Stimulated activated memory B cell treated with anti-CD40 and anti-IgM and Interleukin-4, amounts not matched to agents 10 μg/mL and 1 μg/mL and 100 μg/mL, for 72 hours (primary cell): ENCODE data around the gene ADCY3.

Source experiments
- ATAC-seq: fragments of 150-1000 bp; cut with Tn5 transposase; 2 replicates; pipeline ENCODE4 v1.10.0; 2021
- H3K27ac Mint-ChIP-seq: one replicate; pipeline ENCODE4 v1.8.0; 2022; ENCODE audit warnings: mild to moderate bottlenecking, mixed read lengths
- H3K27me3 Mint-ChIP-seq: one replicate; pipeline ENCODE4 v1.8.0; 2022; ENCODE audit warnings: mixed read lengths
- H3K36me3 Mint-ChIP-seq: one replicate; pipeline ENCODE4 v1.8.0; 2022; ENCODE audit warnings: mixed read lengths
- H3K4me1 Mint-ChIP-seq: one replicate; pipeline ENCODE4 v1.8.0; 2022; ENCODE audit warnings: mixed read lengths
- H3K4me3 Mint-ChIP-seq: one replicate; pipeline ENCODE4 v1.8.0; 2022; ENCODE audit warnings: mild to moderate bottlenecking, moderate library complexity, mixed read lengths
- H3K9me3 Mint-ChIP-seq: one replicate; pipeline ENCODE4 v1.8.0; 2022; ENCODE audit warnings: mixed read lengths

ADCY3 gene

DNA sequence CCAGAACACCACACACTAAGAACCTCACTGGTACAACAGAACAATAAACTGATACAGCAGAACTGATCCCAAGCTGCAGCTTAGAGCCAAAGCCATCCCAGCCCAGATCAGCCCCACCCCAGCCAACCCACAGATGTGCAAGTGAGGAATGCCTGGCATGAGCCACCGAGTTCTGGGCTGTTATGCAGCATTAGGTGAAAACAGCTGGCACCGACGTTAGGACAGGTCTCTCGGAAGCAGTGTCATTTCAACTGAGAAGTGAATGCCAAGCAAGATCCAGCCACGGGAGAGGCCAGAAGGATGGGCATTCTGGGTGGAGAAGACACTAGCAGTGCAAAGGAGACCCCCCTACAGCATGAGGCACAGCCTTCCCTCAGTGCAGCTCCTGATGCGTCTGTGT lies 38.9 kb downstream of the ADCY3 start:
- no peak for ATAC-seq
- H3K36me3 Mint-ChIP-seq, result peaks cover 47% of the 10 kb centered on the region
- H3K27ac Mint-ChIP-seq, result no peak overlapping the region
- no peak overlapping the region for H3K4me3 Mint-ChIP-seq
- no peaks in the 10 kb centered on the region for H3K27me3 Mint-ChIP-seq
- peaks cover 70% of the 10 kb centered on the region for H3K4me1 Mint-ChIP-seq
- H3K9me3 Mint-ChIP-seq, result peaks cover 3% of the 10 kb centered on the region

DNA sequence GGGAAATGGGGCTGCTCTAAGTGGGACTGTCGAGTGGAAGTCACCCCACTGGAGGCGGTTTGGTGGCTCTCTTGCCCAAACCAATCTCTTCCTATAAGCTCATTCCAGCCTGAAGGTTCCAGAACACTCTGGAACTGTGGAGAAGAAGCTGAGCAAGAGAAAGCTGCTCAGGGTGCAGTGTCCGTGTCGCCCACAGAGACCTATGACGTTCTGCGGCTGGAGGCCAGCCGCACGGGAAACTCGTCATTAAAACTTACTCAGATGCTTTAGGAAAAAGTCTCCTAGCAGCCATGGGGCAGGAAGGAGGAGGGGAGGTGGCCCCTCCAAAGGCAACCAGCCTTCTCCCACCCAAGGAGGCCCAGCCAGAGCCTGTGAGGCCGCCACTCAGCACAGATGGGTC lies 41.7 kb downstream of the ADCY3 start:
- ATAC-seq, result no peak
- Mint-ChIP-seq H3K27me3 (no peaks in the 10 kb centered on the region), H3K4me1 (peaks cover 43% of the 10 kb centered on the region), H3K4me3 (no peak overlapping the region), H3K36me3 (peaks cover 41% of the 10 kb centered on the region), H3K9me3 (no peaks in the 10 kb centered on the region), H3K27ac (no peak overlapping the region)

DNA sequence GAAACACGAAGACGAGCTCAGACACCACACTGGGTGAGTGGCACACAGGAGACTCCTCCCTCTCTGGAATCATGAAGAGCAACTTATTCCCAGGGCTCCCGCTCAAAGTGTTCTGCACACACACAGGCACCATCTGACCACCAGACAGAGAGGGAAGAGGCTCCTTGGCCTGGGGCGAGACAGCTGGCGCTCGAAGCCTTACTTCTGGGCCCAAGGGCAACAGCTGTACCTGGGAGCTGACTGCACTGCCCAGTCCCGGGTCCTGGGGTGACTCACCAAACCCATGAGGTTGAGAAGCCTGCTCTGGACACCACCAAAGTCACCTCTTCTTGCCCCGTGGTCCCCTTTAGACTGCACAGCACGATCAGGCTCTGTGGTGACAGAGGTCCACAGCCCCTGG lies 42.4 kb downstream of the ADCY3 start:
- Mint-ChIP-seq H3K9me3 (no peaks in the 10 kb centered on the region), H3K4me1 (peaks cover 37% of the 10 kb centered on the region), H3K36me3 (peaks cover 43% of the 10 kb centered on the region), H3K27ac (no peak overlapping the region), H3K4me3 (no peak overlapping the region), H3K27me3 (no peaks in the 10 kb centered on the region)
- ATAC-seq, result no peak

DNA sequence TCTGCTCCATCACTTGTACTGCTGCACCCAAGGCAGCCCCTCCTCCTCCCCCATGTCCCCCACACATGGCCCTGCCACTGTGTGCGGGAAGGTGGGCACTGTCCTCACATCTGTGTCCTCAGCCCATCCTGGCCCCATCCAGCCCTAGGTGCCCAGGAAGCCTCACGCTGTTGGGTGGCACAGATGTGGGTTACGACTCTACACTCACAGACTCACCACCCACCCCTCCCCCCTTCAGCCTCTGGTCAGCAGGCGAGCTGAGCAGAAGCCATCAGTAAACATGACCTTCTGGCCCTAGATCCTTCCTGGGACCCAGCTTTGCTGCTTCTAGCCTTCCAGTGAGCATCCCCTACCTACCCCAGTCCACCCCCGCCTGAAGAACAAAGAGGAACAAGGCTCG lies 43.0 kb downstream of the ADCY3 start:
- H3K4me3 Mint-ChIP-seq, result no peak overlapping the region
- no peak for ATAC-seq
- H3K27ac Mint-ChIP-seq, result peak overlapping the region; percentile 38
- H3K27me3 Mint-ChIP-seq, result no peaks in the 10 kb centered on the region
- H3K4me1 Mint-ChIP-seq, result peaks cover 35% of the 10 kb centered on the region
- peaks cover 43% of the 10 kb centered on the region for H3K36me3 Mint-ChIP-seq
- no peaks in the 10 kb centered on the region for H3K9me3 Mint-ChIP-seq

DNA sequence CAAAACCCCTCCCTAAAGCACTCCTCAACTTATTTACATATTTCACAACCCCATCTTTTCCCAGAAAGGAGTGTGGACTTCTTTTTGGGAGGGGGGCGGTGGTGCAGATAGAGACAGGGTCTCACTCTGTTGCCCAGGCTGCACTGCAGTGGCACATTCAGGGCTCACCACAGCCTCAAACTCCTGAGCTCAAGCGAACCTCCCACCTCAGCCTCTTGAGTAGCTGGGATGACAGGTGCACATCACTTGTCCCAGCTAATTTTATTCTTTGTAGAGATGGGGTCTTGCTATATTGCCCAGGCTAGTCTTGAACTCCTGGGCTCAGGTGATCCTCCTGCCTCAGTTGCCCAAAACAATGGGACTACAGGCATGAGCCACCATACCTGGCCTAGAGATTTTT lies 44.1 kb downstream of the ADCY3 start:
- Mint-ChIP-seq H3K27ac (no peak overlapping the region), H3K36me3 (peaks cover 43% of the 10 kb centered on the region), H3K27me3 (no peaks in the 10 kb centered on the region), H3K9me3 (no peaks in the 10 kb centered on the region), H3K4me1 (peaks cover 24% of the 10 kb centered on the region), H3K4me3 (no peak overlapping the region)
- ATAC-seq, result no peak

DNA sequence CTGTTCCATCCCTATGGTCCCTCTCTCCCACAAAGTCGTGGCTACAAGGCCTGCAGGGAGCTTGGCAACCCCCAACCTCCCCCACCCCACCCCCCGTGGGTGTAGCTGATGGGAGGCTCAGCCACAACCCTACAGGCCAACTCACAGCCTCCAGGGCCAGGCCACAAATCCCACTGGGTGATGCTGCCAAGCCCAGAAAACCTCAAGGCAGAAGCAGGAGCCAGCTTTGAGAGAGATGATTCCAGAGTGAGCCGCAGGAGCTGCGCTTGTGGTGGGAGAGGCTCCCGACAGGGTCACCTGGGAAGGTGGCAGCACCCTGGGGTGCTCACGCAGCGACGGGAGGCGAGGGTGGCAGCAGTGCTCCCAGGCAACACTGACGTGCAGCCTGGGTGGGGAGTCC lies 44.8 kb downstream of the ADCY3 start:
- ATAC-seq, result no peak
- peaks cover 17% of the 10 kb centered on the region for H3K4me1 Mint-ChIP-seq
- no peak overlapping the region for H3K27ac Mint-ChIP-seq
- peaks cover 43% of the 10 kb centered on the region for H3K36me3 Mint-ChIP-seq
- no peak overlapping the region for H3K4me3 Mint-ChIP-seq
- H3K9me3 Mint-ChIP-seq, result no peaks in the 10 kb centered on the region
- no peaks in the 10 kb centered on the region for H3K27me3 Mint-ChIP-seq

DNA sequence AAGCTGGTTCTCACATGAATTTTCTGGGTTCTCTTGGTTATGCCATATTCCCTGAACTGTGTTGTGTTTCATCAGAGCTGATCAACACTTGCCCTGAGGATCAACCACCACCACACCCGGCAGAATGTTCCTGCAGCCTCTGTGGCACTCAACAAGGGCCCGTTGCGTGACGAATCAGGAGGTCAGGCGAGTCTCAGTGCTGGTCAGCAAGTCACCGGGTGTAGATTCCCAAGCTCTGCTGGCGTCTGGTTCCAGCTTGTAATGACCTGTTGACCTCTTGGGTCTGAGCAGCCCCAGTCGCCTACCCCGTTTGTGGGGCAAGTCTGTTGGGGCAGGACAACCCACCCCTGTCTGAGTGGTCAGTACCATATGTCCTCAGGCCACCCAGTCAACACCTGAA lies 46.0 kb downstream of the ADCY3 start:
- H3K4me3 Mint-ChIP-seq, result no peak overlapping the region
- peaks cover 13% of the 10 kb centered on the region for H3K4me1 Mint-ChIP-seq
- H3K27me3 Mint-ChIP-seq, result no peaks in the 10 kb centered on the region
- peaks cover 46% of the 10 kb centered on the region for H3K36me3 Mint-ChIP-seq
- no peak for ATAC-seq
- H3K27ac Mint-ChIP-seq, result no peak overlapping the region
- no peaks in the 10 kb centered on the region for H3K9me3 Mint-ChIP-seq

DNA sequence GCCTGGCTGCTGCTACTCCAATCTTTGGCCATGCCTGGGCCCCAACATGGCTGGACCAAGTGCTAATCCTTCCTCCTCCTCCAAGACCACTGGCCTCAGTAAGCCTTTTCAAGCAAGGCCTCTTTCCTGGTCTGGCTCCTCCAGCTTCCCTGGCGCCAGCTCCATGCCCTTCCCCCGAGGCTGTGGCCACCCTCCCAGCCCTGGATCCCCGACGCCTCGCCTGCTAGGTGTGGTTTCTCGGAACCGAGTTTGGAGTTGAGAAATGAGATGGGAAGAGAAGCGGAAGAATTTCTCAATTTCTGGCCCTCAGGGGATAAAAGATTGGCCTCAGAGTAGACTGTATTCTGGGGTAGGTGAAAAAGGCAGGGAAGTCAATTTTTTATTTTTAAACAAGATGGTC lies 46.4 kb downstream of the ADCY3 start:
- Mint-ChIP-seq H3K4me3 (no peak overlapping the region), H3K9me3 (no peaks in the 10 kb centered on the region), H3K27ac (no peak overlapping the region)

DNA sequence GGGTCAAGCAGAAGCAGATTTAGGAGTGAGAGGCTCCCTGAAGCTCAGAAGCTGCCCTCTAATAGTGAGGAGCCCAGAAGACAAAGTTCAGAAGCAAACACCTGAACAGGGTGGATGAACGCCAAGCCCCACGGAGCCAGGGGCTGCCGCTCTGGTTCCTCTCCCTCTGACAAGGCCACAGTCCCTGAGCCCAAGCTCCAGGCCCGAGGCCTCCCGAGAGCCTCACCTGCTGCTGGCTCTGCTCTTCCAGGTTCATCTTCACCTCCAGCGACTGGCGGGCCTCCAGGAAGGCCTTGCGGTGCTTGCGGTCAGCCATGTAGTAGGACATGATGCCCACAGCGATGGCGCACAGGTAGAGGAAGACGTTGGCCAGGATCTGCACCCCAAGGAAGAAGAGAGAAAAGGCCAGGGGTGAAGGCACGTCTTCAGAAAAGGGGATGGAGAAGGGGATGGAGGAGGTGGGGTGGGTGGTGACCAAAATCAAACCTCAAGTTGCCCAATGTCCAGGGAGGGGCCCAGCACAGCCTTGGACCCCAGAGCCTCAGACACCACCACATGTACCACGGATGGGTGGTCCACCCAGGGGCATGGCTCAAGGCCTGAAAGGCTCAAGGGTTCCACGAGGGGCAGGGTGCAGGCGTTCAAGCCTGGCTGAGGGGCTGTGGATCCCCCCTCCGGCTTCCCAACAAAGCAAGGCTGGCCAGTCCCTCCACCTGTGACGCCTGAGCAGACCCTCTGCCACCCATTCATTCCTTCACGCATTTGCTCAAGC lies 47.5 kb downstream of the ADCY3 start:
- H3K4me1 Mint-ChIP-seq, result peaks cover 13% of the 10 kb centered on the region
- peak; percentile 10 for ATAC-seq
- H3K4me3 Mint-ChIP-seq, result no peak overlapping the region
- no peaks in the 10 kb centered on the region for H3K27me3 Mint-ChIP-seq
- no peaks in the 10 kb centered on the region for H3K9me3 Mint-ChIP-seq
- peaks cover 58% of the 10 kb centered on the region for H3K36me3 Mint-ChIP-seq
- H3K27ac Mint-ChIP-seq, result no peak overlapping the region

More for the DNA sequence above, 46.4 kb downstream of the ADCY3 start:
- no peak for ATAC-seq
- H3K27me3 Mint-ChIP-seq, result no peaks in the 10 kb centered on the region
- H3K4me1 Mint-ChIP-seq, result peaks cover 13% of the 10 kb centered on the region
- peaks cover 47% of the 10 kb centered on the region for H3K36me3 Mint-ChIP-seq

DNA sequence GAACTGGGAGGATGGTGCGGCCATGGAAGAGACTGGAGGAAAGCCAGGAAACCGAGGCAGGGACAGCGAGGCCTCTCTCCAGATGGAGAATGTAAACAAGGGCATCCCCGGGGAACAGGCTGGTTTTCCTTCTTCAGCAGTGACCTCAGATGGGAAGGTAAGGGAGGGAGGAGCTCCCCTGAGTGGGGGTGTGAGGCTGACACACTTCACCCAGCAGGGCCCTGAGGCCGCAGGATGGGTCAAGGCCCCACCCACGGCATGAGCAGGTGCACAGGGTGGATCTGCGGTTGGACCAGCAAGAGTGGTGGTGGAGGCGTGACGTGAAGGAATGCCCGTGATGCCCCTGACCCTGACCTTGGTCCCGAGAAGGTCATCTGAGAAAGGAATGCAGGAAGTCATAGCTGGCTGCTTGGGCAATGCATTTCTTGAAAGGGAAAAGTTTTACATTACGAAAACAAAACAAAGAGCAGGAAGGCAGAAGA lies 48.1 kb downstream of the ADCY3 start:
- H3K4me1 Mint-ChIP-seq, result peaks cover 7% of the 10 kb centered on the region
- peaks cover 58% of the 10 kb centered on the region for H3K36me3 Mint-ChIP-seq
- no peak overlapping the region for H3K27ac Mint-ChIP-seq
- no peaks in the 10 kb centered on the region for H3K27me3 Mint-ChIP-seq
- no peak overlapping the region for H3K4me3 Mint-ChIP-seq
- no peaks in the 10 kb centered on the region for H3K9me3 Mint-ChIP-seq
- ATAC-seq, result no peak

DNA sequence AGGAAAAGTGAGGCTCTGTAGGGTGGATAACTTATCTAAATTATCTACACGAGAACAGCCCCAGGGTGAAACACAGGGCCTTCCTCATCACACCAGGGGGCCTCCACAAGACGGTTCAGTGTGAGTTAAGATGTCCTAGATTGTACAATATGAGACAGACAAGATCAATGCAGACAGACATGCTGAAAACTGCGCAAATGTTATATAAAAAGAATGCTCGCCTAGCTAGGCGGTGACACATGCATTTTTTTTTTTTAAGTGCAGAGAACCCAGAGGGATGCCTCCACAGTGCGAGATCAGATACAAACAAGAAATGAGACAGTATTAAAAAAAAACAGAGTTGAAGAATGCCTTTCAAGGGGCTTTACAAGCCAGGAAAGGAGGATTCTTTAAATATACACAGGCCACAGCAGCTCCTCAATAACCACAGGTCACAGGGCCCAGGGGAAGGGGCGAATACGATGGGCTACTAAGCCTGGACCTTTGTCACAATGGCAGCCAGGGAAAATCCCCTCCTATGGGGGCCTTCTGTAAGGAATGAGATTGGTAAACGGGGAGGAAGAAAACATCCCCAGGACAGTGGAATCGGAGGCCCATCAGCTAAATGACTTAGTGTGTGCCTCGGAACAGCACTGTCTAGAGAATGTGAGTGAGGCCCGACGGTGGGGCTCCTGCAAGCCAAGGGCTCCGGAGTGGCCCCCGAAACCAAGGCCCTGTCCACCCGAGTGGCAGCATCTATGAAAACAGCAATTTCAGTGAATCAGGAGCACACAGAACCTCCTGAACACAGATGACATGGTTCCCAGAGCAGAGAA lies 48.9 kb downstream of the ADCY3 start:
- Mint-ChIP-seq H3K27me3 (no peaks in the 10 kb centered on the region), H3K27ac (no peak overlapping the region), H3K4me1 (peaks cover 4% of the 10 kb centered on the region), H3K4me3 (no peak overlapping the region), H3K36me3 (peaks cover 60% of the 10 kb centered on the region), H3K9me3 (no peaks in the 10 kb centered on the region)
- no peak for ATAC-seq

DNA sequence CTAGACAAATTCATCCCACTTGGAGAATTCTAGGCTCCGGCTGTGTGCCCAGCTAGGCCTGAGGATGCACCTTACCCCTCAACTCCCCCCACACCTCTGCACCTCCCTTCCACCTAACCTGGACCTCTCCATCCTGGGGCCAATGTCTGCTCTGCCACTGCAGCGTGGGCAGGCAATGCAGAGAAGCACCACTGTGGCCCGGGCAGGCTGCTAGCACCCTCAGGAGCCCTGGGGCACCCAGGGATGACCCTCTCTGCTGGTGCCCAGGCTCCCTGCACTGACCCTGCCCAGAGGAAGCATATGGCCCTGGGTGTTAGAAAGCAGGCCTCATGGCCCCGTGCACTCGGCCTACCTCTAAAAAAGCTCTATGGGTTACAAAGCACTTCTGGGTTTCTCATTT lies 49.6 kb downstream of the ADCY3 start:
- Mint-ChIP-seq H3K36me3 (peaks cover 60% of the 10 kb centered on the region), H3K4me3 (no peak overlapping the region), H3K9me3 (no peaks in the 10 kb centered on the region), H3K27me3 (no peaks in the 10 kb centered on the region), H3K4me1 (peaks cover 4% of the 10 kb centered on the region), H3K27ac (no peak overlapping the region)
- ATAC-seq, result no peak

DNA sequence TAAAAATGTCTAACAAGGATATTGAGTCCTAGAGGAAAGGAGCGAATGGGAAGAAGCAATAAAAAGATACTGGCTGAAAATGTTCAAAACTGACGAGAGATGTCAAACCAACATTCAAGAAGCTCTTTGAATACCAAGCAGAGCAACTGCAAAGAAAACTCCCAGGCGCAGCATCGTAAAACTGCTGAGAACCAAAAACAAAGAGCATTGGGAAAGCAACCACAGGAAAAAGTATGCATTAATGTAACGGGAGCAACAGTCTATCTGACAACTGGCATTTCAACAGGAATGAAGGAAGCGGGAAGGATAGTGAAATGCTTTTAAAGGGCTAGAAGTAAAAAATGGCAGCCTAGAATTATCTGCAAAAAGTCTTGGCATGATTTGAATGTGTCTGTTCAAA lies 53.1 kb downstream of the ADCY3 start:
- no peak overlapping the region for H3K4me3 Mint-ChIP-seq
- H3K27ac Mint-ChIP-seq, result no peak overlapping the region
- no peaks in the 10 kb centered on the region for H3K4me1 Mint-ChIP-seq
- H3K27me3 Mint-ChIP-seq, result no peaks in the 10 kb centered on the region
- ATAC-seq, result no peak
- no peaks in the 10 kb centered on the region for H3K9me3 Mint-ChIP-seq
- peaks cover 62% of the 10 kb centered on the region for H3K36me3 Mint-ChIP-seq

DNA sequence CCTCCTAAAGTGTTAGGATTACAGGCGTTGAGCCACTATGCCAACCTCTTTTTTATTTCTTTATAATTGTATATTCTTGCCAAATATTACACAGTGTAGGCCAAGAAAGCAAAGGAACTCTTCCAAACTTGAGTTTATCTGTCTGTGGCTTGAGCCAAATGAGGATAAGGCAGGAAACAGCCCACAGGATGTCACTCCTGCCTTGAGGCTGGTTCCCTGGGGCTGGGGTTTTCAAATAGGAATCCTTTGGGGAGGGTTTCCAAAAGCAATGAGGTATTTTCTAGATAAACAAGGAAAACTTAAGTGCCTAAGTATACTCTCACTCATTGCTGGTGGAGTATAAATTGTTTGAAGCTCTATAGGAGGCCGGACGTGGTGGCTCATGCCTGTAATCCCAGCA lies 56.4 kb downstream of the ADCY3 start:
- H3K27ac Mint-ChIP-seq, result no peak overlapping the region
- no peaks in the 10 kb centered on the region for H3K27me3 Mint-ChIP-seq
- H3K36me3 Mint-ChIP-seq, result peaks cover 62% of the 10 kb centered on the region
- H3K4me3 Mint-ChIP-seq, result no peak overlapping the region
- ATAC-seq, result no peak
- H3K4me1 Mint-ChIP-seq, result no peaks in the 10 kb centered on the region
- H3K9me3 Mint-ChIP-seq, result no peaks in the 10 kb centered on the region

DNA sequence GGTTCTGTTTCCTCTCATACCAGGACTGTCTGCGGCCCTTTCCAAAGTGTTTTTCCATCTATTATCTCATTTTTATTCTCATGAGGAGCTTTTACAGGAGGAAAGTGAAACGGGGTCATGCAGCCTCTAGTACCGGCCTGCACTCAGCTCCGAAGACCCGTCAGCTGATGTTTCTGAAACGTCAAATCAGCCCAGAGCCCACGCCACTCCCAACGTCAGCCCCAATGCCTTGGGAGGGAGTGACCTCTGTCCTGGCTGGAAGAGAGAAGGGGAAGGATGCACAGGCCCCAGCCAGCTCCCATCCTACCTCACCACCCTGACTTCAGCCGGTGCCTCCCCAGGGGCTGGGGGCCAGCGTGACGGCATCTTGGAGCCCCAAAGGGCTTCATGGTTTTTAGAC lies 58.5 kb downstream of the ADCY3 start:
- ATAC-seq, result no peak
- Mint-ChIP-seq H3K9me3 (no peaks in the 10 kb centered on the region), H3K4me3 (no peak overlapping the region), H3K36me3 (peaks cover 50% of the 10 kb centered on the region), H3K27ac (no peak overlapping the region), H3K27me3 (no peaks in the 10 kb centered on the region), H3K4me1 (no peaks in the 10 kb centered on the region)

DNA sequence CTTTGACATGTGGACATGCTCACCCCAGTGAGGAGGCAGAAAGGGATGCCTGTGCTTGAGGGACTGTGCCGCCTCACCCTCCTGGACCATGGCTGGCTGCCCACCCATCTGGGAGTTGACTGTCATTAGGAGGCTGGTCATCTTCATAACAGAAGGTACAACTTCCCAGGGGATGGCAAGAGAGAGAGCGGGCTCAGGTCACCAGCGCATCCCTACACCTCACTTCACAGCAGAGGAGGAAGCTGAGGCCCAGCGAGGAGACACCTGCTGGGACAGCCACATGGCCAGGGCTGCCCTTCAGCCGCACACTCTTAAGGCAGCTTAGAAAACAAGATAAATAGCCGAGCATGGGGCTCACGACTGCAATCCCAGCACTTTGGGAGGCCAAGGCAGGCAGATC lies 59.4 kb downstream of the ADCY3 start:
- Mint-ChIP-seq H3K36me3 (peaks cover 56% of the 10 kb centered on the region), H3K27me3 (no peaks in the 10 kb centered on the region), H3K4me3 (no peak overlapping the region), H3K27ac (no peak overlapping the region), H3K4me1 (no peaks in the 10 kb centered on the region), H3K9me3 (no peaks in the 10 kb centered on the region)
- ATAC-seq, result no peak
